ENCODE data around the gene GRM1.

Gene GRM1

DNA sequence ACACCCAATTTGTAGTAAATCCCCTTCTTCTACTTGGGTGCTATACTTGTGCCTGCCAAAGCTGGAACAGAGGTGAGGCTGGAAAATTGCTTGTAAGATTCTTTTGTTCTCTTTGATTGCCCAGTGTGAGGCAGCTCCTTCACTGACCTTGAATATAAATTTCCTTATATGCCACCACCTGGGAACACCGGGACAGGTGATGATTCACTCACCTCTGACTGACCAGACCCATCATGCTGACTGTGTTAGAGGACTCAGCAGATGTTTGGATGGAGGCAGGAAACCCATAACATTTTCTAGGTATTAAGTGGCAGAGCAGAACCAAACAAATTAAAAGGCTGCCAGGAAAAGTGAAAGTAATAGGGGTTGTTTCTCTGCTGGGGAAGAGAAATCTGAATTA is 120.9 kb downstream of the GRM1 start:
- Histone ChIP-seq H3K4me3 (no peak overlapping the region), H3K9ac (ENCODE audit: insufficient read length) (no peak overlapping the region), H3K36me3 (ENCODE audit: insufficient read depth, low read length) (no peaks in the 10 kb centered on the region), H3K27ac (no peak overlapping the region), H3K9me3 (ENCODE audit: low read depth, low read length) (no peaks in the 10 kb centered on the region)
- no peak for DNase-seq (ENCODE audit: low read depth, low spot score)
- no peak for TF ChIP-seq POLR2AphosphoS5 (IDR thresholded peaks at IDR 0.05; ENCODE audit: borderline replicate concordance, low read depth, low read length)
- TF ChIP-seq FOXP2 (optimal IDR thresholded peaks at IDR 0.05; ENCODE audit: control extremely low read depth, extremely low read length, insufficient read depth) = no peak
- no peak for TF ChIP-seq EZH2 (IDR thresholded peaks at IDR 0.05)

DNA sequence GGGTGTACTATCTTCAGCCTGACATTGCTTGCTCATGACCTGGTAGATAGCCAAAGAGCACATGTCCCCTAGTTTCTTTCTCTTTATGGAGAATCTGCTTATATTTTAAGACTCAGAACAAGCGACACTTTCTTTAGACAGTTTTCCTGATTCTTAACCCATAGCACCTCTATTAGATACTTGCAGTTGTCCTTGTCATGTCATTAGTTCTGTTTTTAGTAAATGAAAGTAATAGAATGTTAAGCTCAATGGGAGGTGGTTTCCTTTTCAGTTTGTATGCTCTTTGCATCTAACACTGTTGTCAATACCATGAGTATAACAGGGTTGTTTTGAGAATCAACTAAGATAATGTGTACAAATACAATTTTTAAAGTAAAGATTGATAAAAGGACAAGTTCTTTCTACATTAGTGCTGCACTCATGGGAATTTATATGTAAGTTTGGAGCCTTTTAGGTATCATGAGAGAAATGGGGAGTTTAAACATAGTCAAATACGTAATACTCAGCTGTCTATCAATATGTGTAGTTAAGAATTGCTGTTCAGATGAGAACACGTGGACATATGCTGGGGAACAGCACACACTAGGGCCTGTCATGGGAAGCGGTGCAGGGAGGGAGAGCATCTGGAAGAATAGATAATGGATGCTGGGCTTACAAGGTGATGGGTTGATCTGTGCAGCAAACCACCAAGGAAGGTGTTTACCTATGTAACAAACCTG is 124.3 kb downstream of the GRM1 start:
- no peak overlapping the region for H3K4me3 ChIP-seq
- no peaks in the 10 kb centered on the region for H3K9me3 ChIP-seq (ENCODE audit: low read depth, low read length)
- TF ChIP-seq FOXP2 (optimal IDR thresholded peaks at IDR 0.05; ENCODE audit: control extremely low read depth, extremely low read length, insufficient read depth) (no peak), POLR2AphosphoS5 (IDR thresholded peaks at IDR 0.05; ENCODE audit: borderline replicate concordance, low read depth, low read length) (no peak), EZH2 (IDR thresholded peaks at IDR 0.05) (no peak)
- H3K9ac ChIP-seq (ENCODE audit: insufficient read length) = no peak overlapping the region
- H3K36me3 ChIP-seq (ENCODE audit: insufficient read depth, low read length) = no peaks in the 10 kb centered on the region
- DNase-seq (ENCODE audit: low read depth, low spot score) = no peak
- no peak overlapping the region for H3K27ac ChIP-seq

DNA sequence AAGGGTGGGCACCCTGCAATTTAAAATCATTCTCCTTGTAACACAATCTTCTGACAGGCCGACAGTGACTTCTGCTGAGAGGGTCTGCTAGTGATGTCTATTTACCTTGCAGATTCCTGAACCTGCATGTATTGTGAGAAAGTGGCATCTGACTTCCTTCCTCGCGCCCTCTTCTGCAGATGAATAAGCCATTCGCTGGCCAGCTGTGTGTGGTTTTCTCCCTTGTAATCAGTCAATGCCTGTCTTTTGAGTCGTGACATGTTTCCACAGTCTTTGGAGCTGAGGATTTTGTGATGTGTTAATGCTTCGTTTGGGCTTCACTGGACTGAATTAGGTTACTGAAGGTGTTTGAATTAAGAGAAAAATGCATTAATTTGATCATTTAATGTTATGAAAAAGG is 125.3 kb downstream of the GRM1 start:
- Histone ChIP-seq H3K27ac (no peak overlapping the region), H3K9me3 (ENCODE audit: low read depth, low read length) (no peaks in the 10 kb centered on the region), H3K36me3 (ENCODE audit: insufficient read depth, low read length) (no peaks in the 10 kb centered on the region), H3K4me3 (no peak overlapping the region), H3K9ac (ENCODE audit: insufficient read length) (no peak overlapping the region)
- DNase-seq (ENCODE audit: low read depth, low spot score) = no peak
- TF ChIP-seq EZH2 (IDR thresholded peaks at IDR 0.05) (no peak), FOXP2 (optimal IDR thresholded peaks at IDR 0.05; ENCODE audit: control extremely low read depth, extremely low read length, insufficient read depth) (no peak), POLR2AphosphoS5 (IDR thresholded peaks at IDR 0.05; ENCODE audit: borderline replicate concordance, low read depth, low read length) (no peak)

DNA sequence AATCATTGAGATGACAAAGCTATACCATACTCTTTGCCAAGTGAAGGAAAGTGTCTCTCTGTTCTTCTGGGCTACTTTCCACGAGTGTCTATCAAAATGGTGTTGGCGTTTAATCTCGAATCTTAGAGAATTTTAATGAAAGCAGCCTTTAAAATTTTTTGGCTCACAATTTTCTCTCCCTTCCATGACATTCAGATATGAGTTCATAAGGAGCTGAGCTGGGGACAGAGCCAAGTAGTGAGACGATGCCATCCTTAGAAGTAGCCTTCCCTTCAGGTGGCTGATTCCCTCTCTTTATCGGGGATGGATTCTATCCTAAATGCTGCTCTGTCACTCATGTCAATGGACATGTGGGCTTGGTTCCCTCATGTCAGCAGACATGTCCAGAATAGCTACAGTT is 132.8 kb downstream of the GRM1 start:
- Histone ChIP-seq H3K9me3 (ENCODE audit: low read depth, low read length) (no peaks in the 10 kb centered on the region), H3K9ac (ENCODE audit: insufficient read length) (no peak overlapping the region), H3K27ac (no peak overlapping the region), H3K4me3 (no peak overlapping the region), H3K36me3 (ENCODE audit: insufficient read depth, low read length) (no peaks in the 10 kb centered on the region)
- no peak for DNase-seq (ENCODE audit: low read depth, low spot score)
- no peak for TF ChIP-seq FOXP2 (optimal IDR thresholded peaks at IDR 0.05; ENCODE audit: control extremely low read depth, extremely low read length, insufficient read depth)
- TF ChIP-seq POLR2AphosphoS5 (IDR thresholded peaks at IDR 0.05; ENCODE audit: borderline replicate concordance, low read depth, low read length) = no peak
- TF ChIP-seq EZH2 (IDR thresholded peaks at IDR 0.05) = no peak

DNA sequence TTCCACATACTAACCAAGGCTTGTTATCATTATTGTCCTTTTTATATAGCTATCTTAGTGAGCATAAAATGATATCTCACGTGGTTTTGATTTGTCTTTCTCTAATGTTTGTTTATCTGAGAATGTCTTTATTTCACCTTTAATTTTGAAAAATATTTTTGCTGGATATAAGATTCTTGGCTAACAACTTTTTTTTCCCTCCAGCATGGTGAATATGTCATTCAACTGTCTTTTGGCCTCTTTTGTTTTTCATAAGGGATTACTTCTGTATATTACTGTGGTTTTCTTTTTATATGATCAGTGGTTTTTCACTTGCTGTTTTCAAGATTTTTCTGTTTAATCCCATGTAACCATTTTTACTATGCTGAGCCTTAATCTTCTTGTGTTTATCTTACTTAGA is 141.0 kb downstream of the GRM1 start:
- TF ChIP-seq EZH2 (IDR thresholded peaks at IDR 0.05) = no peak
- TF ChIP-seq POLR2AphosphoS5 (IDR thresholded peaks at IDR 0.05; ENCODE audit: borderline replicate concordance, low read depth, low read length) = no peak
- no peak for TF ChIP-seq FOXP2 (optimal IDR thresholded peaks at IDR 0.05; ENCODE audit: control extremely low read depth, extremely low read length, insufficient read depth)
- H3K27ac ChIP-seq = no peak overlapping the region

DNA sequence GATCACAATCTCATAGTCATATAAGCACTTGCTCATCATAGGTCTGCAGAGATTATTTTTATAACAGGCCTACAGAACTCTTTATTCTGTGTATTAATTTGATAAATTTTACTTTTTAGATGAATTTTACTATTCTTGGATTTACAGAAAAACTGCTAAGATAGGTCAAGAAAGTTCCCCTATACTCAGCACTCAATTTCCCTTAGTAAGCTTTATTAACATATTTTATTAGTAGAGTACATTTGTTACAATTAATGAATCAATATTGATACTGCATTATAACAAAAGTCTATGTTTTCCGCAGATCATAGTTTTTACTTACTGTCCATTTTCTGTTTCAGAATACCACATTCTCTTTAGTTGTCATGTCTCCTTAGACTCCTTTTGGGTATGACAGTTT is 148.9 kb downstream of the GRM1 start:
- Histone ChIP-seq H3K36me3 (ENCODE audit: insufficient read depth, low read length) (no peaks in the 10 kb centered on the region), H3K9me3 (ENCODE audit: low read depth, low read length) (no peaks in the 10 kb centered on the region), H3K9ac (ENCODE audit: insufficient read length) (no peak overlapping the region), H3K4me3 (no peak overlapping the region), H3K27ac (no peak overlapping the region)
- DNase-seq (ENCODE audit: low read depth, low spot score) = no peak
- TF ChIP-seq EZH2 (IDR thresholded peaks at IDR 0.05) (no peak), POLR2AphosphoS5 (IDR thresholded peaks at IDR 0.05; ENCODE audit: borderline replicate concordance, low read depth, low read length) (no peak), FOXP2 (optimal IDR thresholded peaks at IDR 0.05; ENCODE audit: control extremely low read depth, extremely low read length, insufficient read depth) (no peak)

More for the DNA sequence above, 141.0 kb downstream of the GRM1 start:
- H3K9me3 ChIP-seq (ENCODE audit: low read depth, low read length) = no peaks in the 10 kb centered on the region
- no peaks in the 10 kb centered on the region for H3K36me3 ChIP-seq (ENCODE audit: insufficient read depth, low read length)
- H3K9ac ChIP-seq (ENCODE audit: insufficient read length) = no peak overlapping the region
- H3K4me3 ChIP-seq = no peak overlapping the region
- DNase-seq (ENCODE audit: low read depth, low spot score) = no peak

DNA sequence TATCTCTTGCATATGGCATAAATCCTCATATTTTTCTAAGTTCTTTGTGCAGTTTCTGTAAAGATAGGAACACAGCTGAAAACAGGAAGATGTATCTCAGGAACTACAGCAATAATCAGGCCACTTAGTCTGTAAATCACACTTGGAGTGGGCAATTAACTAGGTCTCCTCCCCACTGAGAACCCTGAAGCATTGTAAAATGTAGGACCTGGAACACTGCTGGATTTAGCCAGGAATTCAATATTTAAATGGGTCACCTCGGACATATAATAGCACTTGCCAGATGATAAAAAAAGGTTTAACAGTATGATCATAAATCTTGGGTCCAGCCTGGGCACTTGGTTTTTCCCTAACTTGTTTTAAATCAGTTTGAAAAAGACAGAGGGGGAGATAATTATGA is 155.0 kb downstream of the GRM1 start:
- TF ChIP-seq EZH2 (IDR thresholded peaks at IDR 0.05) = no peak
- no peak for TF ChIP-seq POLR2AphosphoS5 (IDR thresholded peaks at IDR 0.05; ENCODE audit: borderline replicate concordance, low read depth, low read length)
- TF ChIP-seq FOXP2 (optimal IDR thresholded peaks at IDR 0.05; ENCODE audit: control extremely low read depth, extremely low read length, insufficient read depth) = no peak

DNA sequence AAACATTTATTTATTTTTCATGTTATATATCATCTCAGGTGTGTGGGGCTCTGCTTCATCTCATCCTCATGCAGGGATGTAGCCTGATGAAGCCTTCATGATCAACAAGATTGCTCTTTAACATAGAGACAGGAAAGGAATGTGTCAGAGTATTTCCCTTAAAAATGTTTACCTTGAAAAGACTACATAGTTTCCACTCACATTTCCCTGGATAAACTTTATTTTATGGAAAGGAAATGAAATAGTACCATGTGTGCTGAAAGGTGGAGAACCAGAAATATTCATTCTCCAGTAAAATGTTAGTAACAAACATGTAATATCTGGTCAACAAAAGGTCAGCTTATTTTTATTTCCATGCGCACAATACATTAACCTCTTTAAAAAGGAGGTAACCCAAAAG is 155.8 kb downstream of the GRM1 start:
- H3K9me3 ChIP-seq (ENCODE audit: low read depth, low read length) = no peaks in the 10 kb centered on the region
- H3K27ac ChIP-seq = no peak overlapping the region
- TF ChIP-seq EZH2 (IDR thresholded peaks at IDR 0.05) (no peak), FOXP2 (optimal IDR thresholded peaks at IDR 0.05; ENCODE audit: control extremely low read depth, extremely low read length, insufficient read depth) (no peak), POLR2AphosphoS5 (IDR thresholded peaks at IDR 0.05; ENCODE audit: borderline replicate concordance, low read depth, low read length) (no peak)
- DNase-seq (ENCODE audit: low read depth, low spot score) = no peak
- no peak overlapping the region for H3K4me3 ChIP-seq
- H3K9ac ChIP-seq (ENCODE audit: insufficient read length) = no peak overlapping the region
- H3K36me3 ChIP-seq (ENCODE audit: insufficient read depth, low read length) = no peaks in the 10 kb centered on the region

More for the DNA sequence above, 155.0 kb downstream of the GRM1 start:
- Histone ChIP-seq H3K36me3 (ENCODE audit: insufficient read depth, low read length) (no peaks in the 10 kb centered on the region), H3K27ac (no peak overlapping the region), H3K9me3 (ENCODE audit: low read depth, low read length) (no peaks in the 10 kb centered on the region), H3K9ac (ENCODE audit: insufficient read length) (no peak overlapping the region), H3K4me3 (no peak overlapping the region)
- no peak for DNase-seq (ENCODE audit: low read depth, low spot score)

DNA sequence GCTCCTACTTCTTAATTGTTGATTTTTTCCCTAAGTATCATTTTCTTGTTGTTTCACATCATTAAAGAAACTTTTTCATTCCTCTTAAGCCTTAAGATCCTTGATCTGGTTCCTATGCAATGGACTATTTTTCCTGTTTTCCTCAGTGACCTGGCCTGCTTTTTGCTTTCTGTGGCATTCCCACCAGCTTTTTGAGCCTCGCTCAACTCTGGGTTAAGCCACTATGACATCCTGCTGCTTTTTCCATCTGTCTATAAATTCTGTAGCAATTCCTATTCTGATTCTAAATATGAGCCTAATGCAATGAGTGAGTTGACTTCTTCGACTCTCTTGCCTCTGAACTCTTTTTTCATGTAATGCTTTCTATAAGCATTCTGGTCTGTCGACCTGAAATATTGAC is 160.3 kb downstream of the GRM1 start:
- no peak for DNase-seq (ENCODE audit: low read depth, low spot score)
- Histone ChIP-seq H3K4me3 (no peak overlapping the region), H3K9ac (ENCODE audit: insufficient read length) (no peak overlapping the region), H3K36me3 (ENCODE audit: insufficient read depth, low read length) (no peaks in the 10 kb centered on the region), H3K9me3 (ENCODE audit: low read depth, low read length) (no peaks in the 10 kb centered on the region), H3K27ac (no peak overlapping the region)
- TF ChIP-seq FOXP2 (optimal IDR thresholded peaks at IDR 0.05; ENCODE audit: control extremely low read depth, extremely low read length, insufficient read depth) (no peak), POLR2AphosphoS5 (IDR thresholded peaks at IDR 0.05; ENCODE audit: borderline replicate concordance, low read depth, low read length) (no peak), EZH2 (IDR thresholded peaks at IDR 0.05) (no peak)
